Measurements from ENCODE around the gene SHISA9.
"Not testable (repeated sequence)": the region's sequence is repeated elsewhere in the genome, so short reads cannot be mapped to it uniquely, and the experiment has no call there.

SHISA9 gene

DNA sequence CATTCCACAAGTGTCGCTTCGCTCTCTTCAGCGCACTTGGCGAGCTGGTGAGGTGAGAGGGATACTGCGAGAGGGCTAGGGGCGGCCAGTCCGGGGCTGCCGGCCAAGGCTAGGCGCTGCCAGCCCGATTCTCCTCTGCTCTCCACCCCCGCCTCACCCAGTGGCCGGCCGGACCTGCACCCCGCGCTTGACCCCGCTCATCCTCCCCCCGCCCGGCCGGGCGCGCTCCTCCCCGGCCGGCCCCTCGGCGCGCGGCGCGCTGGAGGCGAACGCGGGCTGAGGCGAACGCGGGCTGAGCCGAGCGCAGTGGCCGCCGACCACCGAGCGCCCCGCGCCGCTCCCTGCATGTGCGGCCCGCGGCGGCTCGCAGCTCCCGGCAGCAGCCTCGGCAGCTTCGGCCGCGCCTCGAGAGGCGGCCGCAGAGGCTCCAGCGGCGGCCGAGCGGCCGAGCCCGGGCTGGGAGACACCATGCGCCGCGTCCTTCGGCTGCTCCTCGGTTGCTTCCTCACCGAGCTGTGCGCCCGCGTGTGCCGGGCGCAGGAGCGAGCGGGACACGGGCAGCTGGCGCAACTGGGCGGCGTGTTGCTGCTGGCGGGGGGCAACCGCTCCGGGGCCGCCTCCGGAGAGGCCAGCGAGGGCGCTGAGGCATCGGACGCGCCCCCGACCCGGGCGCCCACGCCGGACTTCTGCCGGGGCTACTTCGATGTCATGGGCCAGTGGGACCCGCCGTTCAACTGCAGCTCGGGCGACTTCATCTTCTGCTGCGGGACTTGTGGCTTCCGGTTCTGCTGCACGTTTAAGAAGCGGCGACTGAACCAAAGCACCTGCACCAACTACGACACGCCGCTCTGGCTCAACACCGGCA is at the start of gene SHISA9:
SHISA9 (plus strand) TSS at position 2 of the 865 bp plus-strand sequence.
- DNase-seq: no peak

DNA sequence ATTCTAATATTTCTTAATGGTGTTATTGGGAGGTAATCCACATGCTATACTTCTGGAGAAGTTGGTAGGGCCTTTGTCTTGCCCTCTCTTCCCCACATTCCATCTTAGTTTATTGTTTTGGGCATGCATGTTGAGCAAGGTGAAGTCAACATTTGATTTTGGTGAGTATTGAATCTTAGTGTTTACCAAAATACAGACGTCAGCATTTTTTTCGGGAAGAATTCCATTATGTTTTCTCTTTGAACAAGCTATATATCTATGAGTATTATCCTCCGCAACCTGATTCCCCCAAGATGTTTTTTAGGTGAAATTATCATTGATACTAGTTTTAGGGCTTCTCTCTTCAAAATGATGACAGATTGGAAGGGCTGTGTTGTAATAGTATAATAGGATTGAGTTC is 47.4 kb upstream of the SHISA9 start:
- DNase-seq: no peak

DNA sequence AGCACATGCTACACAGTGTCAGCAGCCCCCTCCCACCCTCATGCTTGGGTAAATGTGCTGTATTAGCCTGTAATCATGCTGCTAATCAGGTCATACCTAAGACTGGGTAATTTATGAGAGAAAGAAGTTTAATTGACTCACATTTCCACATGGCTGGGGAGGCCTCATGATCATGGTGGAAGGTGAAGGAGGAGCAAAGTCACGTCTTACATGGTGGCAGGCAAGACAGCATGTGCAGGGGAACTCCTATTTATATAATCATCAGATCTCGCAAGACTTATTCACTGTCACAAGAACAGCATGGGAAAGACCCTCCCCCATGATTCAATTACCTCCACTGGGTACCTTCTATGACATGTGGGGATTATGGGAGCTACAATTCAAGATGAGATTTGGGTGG is 44.0 kb upstream of the SHISA9 start:
- DNase-seq: not testable (repeated sequence)

DNA sequence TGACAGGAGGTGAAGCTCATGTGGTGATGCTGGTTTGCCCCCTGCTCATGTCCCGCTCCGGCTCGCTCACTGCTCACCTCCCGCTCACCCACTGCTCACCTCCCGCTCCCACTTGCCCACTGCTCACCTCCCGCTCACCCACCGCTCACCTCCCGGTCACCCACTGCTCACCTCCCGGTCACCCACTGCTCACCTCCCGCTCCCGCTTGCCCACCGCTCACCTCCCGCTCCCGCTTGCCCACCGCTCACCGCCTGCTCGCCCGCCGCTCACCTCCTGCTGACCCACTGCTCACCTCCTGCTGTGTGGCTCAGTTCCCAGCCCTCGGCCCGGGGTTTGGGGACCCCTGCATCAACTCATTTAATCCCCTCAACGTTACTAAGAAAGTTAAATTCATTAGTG is 39.1 kb upstream of the SHISA9 start:
- no peak for DNase-seq

DNA sequence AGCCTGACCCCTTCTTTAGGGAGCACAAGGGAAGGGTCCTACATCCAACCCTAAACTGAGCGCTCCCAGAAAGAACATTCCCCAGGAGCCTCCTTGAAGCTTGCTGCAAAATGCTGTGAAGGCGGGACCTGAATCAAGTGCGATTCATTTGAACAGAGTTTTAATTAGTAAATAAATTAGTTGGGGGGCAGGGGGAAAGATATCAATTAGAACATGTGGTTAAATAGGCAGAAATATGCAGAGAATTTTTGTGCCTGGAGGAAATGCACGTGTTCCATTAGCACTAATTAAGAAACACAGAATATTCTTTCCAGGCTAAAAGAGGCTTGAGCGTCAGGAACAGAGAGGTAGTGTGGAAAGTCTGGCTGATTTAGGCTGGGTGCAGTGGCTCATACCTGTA is 38.5 kb upstream of the SHISA9 start:
- no peak for DNase-seq

DNA sequence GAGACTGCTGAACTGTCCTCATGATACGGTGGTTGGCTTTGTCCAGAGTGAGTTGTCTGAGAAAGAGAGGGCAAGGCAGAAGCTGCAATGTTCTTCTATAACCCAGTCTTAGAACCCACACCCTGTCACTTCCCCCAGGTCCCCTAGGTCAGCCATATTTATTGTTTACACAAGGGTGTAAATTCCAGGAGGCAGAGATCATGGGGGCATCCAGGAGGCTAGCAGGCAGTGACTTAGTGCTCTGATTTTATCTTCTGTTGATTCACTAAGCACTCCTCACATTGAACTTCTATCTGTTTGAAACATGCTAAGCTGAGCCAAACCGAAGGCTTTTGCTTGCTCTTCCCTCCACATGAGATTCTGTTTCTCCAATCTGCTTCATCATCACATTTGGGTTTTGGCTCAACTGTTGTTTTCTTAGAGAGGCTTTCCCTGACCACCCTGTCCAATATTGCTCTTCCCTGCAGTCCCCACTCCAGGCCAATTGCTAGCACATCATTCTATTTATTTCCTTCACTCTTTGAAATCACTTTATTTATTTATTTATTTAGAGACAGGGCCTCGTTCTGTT is 34.3 kb upstream of the SHISA9 start:
- no peak for DNase-seq

DNA sequence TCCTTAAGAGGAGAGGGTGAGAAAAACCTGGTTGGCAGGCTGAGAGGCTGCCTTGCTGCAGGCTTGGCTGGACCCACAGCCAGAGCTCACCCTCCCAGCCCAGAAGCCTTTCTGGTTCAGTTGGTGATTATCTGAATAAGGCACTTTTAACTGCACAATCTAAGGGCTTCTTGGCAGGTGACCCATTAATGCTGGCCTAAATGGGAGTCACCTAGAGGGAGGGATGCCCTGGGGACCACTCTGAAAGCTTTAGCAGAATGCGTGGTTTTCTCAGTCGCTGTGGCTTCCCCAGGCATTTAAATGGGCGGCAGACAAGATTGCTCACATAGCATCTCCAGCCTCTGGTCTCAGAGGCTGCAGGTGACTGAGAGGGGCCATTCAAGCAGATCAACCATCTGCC is 33.2 kb upstream of the SHISA9 start:
- DNase-seq: no peak

DNA sequence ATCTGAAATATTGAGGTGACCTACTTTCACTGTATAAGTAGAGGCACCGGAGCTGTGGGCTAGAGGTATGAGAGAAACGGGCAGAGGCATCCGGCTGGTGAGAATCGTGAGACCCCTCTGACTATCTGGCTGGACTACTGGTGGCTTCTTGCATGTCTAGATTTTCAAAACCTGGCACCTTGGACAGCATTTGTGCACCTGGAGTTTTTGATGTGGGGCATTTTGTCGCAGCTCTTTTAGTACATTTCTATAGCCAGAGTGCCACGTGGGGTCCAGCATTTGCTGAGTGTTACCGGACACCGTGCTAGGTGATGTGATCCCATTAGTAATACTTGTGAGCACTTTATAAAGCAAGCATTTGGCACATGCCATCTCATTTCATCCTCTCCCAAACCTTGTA is 32.6 kb upstream of the SHISA9 start:
- DNase-seq: no peak

DNA sequence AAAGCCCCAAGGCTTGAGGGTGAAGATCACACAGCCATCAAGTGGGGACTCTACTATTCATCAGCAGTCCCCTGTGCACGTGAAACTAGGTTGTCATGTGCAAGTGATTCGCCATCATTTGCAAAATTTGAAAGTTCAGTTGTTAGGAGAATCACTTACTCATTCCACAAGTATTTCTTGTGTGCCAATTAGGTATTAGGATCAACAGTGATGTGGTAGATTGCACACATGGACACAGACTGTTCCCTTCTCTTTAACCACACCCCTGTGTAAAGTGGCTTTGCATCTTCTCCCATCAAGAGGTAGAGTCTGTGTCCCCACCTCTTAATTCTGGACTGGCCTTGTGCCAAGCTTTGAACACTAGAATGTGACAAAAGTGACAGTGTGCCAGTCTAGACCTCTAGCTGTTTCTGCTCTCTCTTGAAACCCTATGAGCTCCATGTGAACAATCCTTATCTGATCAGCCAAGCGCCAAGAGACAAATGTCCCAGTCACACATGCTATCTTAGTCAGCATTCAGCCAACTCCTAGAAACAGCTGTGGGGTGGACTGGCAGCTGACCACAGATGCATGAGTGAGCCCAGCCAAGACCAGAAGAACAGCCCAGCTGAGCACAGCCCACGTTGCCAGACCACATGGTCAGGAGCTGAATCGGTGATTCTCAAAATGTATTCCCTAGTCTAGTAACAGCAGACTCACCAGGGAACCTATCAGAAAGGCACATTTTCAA is 31.5 kb upstream of the SHISA9 start:
- no peak for DNase-seq

DNA sequence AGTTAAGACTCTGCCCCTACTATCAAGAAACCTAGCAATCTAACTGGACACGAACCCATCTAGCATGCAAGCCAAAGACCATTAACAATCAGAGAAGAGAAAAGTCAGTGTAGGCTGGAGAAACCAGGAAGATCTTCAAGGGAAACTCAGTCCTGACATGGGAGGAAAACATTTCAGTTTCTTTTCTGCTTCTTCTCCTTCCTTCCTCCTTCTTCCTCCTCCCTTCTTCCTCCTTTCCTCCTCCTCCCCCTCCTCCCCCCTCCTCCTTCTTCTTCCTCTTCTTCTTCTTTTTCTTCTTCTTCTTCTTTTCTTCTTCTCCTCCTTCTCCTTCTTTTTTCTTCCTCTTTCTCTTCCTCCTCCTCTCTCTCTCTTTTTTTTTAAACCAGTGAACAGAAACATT is 29.6 kb upstream of the SHISA9 start:
- DNase-seq: no peak

DNA sequence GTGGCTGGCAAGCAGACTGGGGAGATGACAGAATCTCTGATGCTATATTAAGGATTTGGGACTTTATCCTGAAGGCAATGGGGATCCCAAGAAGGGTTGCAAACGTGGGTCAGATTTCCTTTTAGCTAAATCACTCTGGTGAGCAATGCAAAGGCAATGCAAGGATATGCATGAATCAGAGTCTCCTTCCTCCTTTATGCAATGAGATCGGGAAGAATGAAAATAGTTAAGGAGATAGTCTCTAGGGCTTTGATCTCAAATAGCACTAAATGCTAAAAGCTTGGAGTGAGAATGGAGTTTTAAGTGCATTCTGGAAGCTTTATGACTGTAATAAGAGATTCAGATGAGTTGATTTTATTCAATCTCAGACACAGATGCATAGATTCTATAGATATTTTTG is 27.2 kb upstream of the SHISA9 start:
- no peak for DNase-seq

DNA sequence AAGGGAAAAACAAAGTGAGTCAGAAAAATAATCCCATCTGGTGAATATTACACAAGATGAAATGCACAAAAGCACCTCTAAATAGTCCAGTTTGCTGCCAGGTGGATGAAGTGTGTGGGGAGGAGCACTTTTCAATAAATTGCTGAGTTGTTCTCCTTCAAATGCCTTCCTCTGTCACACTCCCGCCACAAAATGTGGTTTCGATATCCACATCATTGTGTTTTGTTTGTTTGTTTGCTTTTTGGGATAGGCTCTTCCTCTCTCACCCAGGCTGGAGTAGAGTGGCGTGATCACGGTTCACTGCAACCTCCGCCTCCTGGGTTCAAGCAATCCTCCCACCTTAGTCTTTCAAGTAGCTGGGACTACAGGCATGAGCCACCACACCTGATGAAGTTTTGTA is 24.6 kb upstream of the SHISA9 start:
- DNase-seq: no peak

DNA sequence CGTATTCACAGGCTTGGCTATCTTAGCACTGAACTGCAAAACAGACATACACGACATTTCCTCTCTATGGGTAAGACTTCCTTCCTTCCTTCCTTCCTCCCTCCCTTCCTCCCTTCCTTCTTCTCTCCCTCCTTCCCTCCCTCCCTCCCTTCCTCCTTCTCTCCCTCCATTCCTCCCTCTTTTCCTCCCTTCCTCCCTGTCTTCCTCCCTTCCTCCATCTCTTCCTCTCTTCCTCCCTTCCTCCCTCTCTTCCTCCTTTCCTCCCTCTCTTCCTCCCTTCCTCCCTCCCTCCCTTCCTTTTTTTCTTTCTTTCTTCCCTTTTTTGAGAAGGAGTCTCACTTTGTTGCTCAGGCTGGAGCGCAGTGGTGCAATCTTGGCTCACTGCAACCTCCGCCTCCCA is 22.4 kb upstream of the SHISA9 start:
- no peak for DNase-seq

DNA sequence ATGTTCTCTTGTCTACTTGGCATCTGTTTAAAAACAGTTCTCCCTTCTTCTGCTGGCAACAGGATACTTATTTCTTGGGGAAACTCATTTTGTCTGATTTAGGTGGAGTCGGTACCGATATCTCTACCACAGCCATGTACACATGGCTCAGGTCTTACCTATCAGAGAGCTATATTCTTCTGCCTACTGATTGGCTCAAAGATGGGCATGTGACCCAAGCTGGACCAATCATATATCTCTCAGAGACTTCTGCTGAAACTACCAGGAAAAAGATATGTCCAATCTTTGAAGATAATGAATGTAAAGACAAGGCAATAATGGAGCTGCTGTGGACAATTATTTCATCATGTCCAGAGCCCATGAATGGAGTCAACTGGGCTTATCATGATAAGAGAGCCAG is 21.6 kb upstream of the SHISA9 start:
- no peak for DNase-seq

DNA sequence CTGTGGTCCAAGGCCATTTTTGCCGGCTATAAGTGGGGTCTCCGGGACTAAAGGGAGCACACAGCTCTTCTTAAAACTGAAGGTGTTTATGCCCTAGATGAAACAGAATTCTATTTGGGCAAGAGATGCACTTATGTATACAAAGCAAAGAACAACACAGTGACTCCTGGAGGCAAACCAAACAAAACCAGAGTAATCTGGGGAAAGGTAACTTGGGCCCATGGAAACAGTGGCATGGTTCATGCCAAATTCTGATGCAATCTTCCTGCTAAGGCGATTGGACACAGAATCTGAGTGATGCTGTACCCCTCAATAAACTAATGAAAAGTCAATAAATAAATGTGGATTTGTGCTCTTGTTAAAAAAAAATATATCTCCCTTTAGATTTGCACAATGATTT is 20.2 kb upstream of the SHISA9 start:
- no peak for DNase-seq

DNA sequence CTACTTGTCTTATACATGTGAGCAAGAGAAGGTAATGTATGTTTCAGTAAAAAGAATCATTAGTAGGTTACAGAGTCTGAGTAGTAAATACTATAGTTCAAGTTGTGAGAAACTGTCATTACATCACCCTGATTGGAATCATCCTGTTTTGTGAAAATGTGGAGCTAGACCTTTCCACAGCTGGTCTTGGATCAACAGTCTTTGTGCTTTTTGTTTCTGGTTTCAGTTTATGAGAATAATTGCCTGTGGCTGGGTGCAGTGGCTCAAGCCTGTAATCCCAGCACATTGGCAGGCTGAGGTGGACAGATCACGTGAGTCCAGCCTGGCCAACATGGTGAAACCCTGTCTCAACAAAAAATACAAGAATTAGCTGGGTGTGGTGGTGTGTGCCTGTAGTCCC is 19.7 kb upstream of the SHISA9 start:
- no peak for DNase-seq

DNA sequence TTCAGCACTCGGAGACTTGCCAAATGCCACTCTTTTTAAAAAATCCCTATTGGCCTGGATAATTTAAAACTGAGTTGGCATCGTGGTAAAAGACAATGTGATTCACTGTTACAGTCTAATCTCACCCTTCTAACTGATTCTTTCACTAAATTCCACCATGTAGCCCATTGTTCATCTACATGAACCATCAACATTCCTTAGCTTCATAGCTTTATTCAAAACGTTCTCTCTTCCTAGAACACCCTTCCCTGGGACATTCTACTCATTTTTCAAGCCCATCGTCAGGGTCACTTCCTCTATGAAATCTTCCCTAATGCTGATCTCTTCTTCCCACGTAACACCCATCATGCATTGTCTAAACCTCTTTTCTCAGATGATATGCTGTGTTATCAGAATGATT is 15.7 kb upstream of the SHISA9 start:
- no peak for DNase-seq

DNA sequence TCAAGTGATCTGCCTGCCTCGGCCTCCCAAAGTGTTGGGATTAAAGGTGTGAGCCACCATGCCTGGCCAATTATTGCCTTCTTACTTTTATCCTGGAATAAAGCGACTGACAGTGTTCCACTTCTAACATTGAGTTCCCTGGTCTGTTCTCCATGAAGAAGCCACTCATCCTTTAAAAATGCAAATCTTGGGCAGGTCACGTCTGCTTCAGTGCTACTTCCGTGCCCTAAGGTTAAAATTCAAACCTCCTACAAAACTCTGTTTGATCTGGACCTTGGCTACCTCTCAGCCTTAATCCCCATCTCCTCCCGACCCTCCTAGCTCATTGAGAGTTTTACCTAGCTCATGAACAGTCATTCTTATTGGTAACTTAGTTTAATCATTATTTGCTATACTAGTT is 9.6 kb upstream of the SHISA9 start:
- no peak for DNase-seq

DNA sequence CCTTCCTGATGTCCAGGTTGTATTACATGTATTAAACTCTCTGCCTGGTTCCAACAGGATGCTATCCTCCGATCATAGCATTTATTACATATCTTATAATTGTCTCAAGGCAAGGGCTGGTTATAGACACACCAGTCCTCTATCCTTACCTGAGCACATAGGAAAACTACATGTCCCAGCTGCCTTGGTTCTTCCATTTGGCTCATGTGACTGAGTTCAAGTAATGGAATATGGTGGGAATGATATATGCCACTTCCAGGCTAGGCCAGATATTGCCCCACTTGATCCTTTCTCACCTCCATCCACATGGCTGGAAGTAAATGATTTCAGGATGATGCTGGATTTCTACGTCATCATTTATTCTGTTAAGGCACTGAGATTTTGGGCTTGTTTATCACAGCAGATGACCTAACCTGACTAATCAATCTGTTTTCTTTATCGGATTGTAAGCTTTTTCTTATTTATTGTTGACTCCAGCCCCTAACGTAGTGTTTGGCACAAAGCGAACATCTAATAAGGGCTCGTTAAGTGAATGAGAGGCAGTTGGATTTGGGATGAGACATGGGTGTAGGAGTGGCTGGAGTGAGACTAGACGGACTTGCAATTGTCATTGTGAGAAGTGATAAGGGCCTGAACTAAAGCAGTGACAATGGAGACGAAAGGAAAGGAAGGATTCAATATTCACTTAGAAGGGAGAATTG is 8.2 kb upstream of the SHISA9 start:
- no peak for DNase-seq

DNA sequence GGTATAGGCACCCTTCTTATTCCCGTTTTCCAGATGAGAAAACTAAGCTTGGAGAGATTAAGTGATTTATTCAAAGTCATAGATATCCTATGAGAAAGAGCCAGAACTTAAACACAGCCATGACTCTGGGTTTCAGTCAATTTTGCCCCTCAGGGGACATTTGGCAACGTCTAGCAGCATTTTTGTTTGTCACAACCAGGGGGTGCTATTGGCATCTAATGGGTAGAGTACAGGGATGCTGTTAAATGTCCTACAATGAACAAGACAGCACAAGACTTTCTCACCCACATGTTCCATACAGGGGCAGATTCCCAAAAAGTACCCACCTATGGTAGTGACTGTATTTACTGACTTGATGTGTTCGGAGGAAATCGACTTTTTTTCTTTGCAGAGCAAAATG is 4.8 kb upstream of the SHISA9 start:
- no peak for DNase-seq

DNA sequence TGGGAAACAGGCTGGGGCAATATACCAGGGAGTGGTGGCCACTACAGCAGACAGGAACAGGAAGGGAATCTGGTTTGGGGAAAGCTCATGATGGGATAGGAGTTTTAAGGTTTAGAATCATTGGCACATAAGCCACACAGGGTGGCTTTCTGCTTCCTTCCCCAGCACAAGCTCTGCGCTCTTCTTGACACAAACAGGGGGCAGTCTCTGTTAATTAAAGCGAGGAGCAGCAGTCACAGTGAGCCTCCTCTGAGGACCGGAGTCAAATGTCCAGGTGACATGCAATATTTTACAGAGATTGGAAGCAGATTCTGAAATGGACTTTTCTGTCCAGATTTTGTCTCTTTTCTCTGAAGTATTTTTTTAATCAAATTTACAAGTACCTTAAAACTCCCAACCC is 2.8 kb upstream of the SHISA9 start:
- no peak for DNase-seq

DNA sequence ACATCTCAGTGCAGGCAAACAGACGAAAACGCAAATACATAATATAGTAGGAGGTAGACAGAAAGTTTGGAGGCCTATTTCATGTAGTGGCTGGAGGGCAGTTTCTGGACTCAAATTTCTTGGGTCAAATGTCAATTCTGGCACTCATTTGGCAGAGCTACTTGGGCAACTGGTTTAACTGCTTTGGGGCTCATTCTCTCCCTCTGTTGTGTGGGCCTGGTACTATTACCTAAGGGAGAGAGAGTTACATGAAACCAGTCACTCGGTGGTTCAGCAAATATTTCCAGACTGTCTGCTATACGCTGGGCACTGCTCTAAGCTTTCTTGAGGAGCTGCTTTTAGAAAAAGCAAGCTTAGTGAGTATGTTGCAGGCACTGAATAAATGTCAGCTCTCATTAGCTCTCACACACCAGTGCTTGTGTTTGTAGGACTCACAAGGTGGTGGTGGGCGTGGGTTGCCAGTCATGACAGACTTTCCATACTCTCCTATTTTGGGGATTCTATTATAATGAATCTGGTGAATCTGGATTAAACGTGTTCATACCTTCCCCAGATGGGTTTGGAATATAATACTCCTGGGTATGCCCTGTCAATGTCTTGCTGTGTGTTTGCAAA is 1.8 kb upstream of the SHISA9 start:
- DNase-seq: no peak

DNA sequence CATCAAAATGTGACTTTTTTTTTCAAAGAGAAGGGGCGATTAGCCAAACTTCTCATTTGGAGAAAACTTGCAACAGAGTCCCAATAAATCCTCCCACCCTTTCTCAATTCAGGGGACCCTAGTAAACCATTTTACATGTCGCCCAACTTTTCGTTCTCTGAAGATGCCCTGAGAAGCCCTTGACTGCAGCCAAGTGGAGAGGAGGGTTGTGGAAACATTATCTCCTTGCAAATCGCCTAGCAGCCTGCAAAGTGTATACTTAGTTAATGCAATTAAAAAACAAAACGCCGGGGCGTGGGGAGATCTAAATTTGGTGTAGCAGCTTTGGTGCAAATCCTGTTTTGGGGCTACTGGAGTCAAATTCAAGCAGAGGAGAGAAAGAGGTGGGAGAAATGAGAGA is 1.2 kb upstream of the SHISA9 start:
- DNase-seq: no peak

Data from NCI-H510A (cell line).